GM12878 (cell line): ENCODE results near the gene LURAP1L. TPM values are rescaled to one million over a fixed set of nuclear protein-coding genes. Genes with fewer than 3 reads are reported as not detected.

Experiments used
- ATAC-seq: fragments of 200-7000 bp; cut with Tn5 transposase; 3 replicates; pipeline ENCODE4 v1.9.1; 2020; ENCODE audit warnings: mild to moderate bottlenecking, moderate library complexity
- BruUV-seq: library from RNA; stranded (reverse); fragments of 400-500 nt; replicated peaks from 2 replicates; lab custom pipeline; 2021; lab: Mats Ljungman, UMichigan
- CTCF ChIA-PET: fragments of 300-600 bp; sonication (Branson Sonifier 250); formaldehyde crosslinking; extraction: SDS; loops from one replicate; lab custom pipeline; 2021; ENCODE audit warnings: inconsistent platforms; lab: Yijun Ruan, JAX
- POLR2A ChIA-PET: fragments of 350-600 bp; formaldehyde crosslinking; extraction: SDS; loops from one replicate; lab custom pipeline; 2021; ENCODE audit warnings: inconsistent platforms; lab: Charles Lee
- RAD21 ChIA-PET: fragments of 300-600 bp; sonication (Branson Sonifier 250); formaldehyde crosslinking; loops from one replicate; lab custom pipeline; 2023; ENCODE audit warnings: antibody characterized with exemption; ENCODE audit not compliant: unreplicated experiment; lab: Charles Lee
- SMC1A ChIA-PET: fragments of 300-600 bp; sonication (Branson Sonifier 250); formaldehyde crosslinking; loops from one replicate; lab custom pipeline; 2023; ENCODE audit not compliant: unreplicated experiment, uncharacterized antibody; lab: Charles Lee
- DNase-seq: peaks from one replicate; pipeline ENCODE4 v3.0.0-alpha.2; 2011; ENCODE audit warnings: low read depth, low spot score
- FAIRE-seq: peaks from 3 replicates; lab custom pipeline; 2011; peaks lifted over from hg19 to GRCh38; lab: Jason Lieb, UNC
- H2AFZ ChIP-seq: 2 replicates; pipeline ENCODE4 v1.6.0; 2011; ENCODE audit warnings: low read depth, low read length, control low read depth; ENCODE audit not compliant: control insufficient read depth
- H3K27ac ChIP-seq: 2 replicates; pipeline ENCODE4 v1.5.1; 2011; ENCODE audit warnings: control low read depth; ENCODE audit not compliant: control insufficient read depth, insufficient read depth
- H3K27me3 ChIP-seq, 2 experiments: replicated peaks in 1 of 2; 2 replicates each; pipeline versions ENCODE4 v1.6.0 to v1.6.1; 2011; ENCODE audit warnings: low read length in 1 of 2; ENCODE audit not compliant: control insufficient read depth in 2 of 2, insufficient read depth in 2 of 2
- H3K36me3 ChIP-seq, 2 experiments: 2 replicates each; pipeline ENCODE4 v1.5.1; 2011; ENCODE audit warnings: low read length in 1 of 2; ENCODE audit not compliant: control insufficient read depth in 2 of 2, insufficient read depth in 2 of 2
- H3K4me1 ChIP-seq: 2 replicates; pipeline ENCODE4 v1.6.1; 2011; ENCODE audit warnings: mild to moderate bottlenecking, low read length, moderate library complexity, mixed read lengths; ENCODE audit not compliant: control insufficient read depth, insufficient read depth
- H3K4me2 ChIP-seq: 2 replicates; pipeline ENCODE4 v1.6.0; 2011; ENCODE audit warnings: control low read depth; ENCODE audit not compliant: control insufficient read depth, insufficient read depth
- H3K4me3 ChIP-seq: fragments of 200-600 bp; sonication (generic); 2 replicates; pipeline ENCODE4 v1.5.1; 2016
- H3K79me2 ChIP-seq: 2 replicates; pipeline ENCODE4 v1.6.0; 2011; ENCODE audit warnings: low read length; ENCODE audit not compliant: control insufficient read depth, insufficient read depth
- H3K9ac ChIP-seq: 2 replicates; pipeline ENCODE4 v1.8.0; 2011; ENCODE audit warnings: low read length, control low read depth, mixed read lengths; ENCODE audit not compliant: control insufficient read depth, insufficient read depth
- H3K9me3 ChIP-seq: replicated peaks from 3 replicates; pipeline ENCODE4 v1.5.1; 2011; ENCODE audit warnings: mild to moderate bottlenecking, low read length; ENCODE audit not compliant: control insufficient read depth, insufficient read depth
- H4K20me1 ChIP-seq: 2 replicates; pipeline ENCODE4 v1.6.0; 2011; ENCODE audit not compliant: control insufficient read depth, insufficient read depth
- MEF2A ChIP-seq: IDR thresholded peaks from 2 replicates; pipeline ENCODE4 v1.6.1; 2011; ENCODE audit warnings: low read depth, mild to moderate bottlenecking, low read length, moderate library complexity; ENCODE audit not compliant: insufficient read depth
- MEF2B ChIP-seq: fragments of 450-650 bp; IDR thresholded peaks from 2 replicates; pipeline ENCODE4 v1.6.1; 2018; ENCODE audit warnings: mild to moderate bottlenecking, moderate library complexity; ENCODE audit not compliant: partially characterized antibody, poor library complexity, severe bottlenecking
- NBN ChIP-seq: fragments of 450-650 bp; IDR thresholded peaks from 2 replicates; pipeline ENCODE4 v1.6.1; 2016
- WGBS: methylation state at CpG from one replicate; pipeline ENCODE4 v1.1.6; 2016; ENCODE audit warnings: low lambda C conversion rate; ENCODE audit not compliant: insufficient replicate concordance, insufficient coverage; ENCODE audit errors: missing lambda C conversion rate; 5-methylcytosine and 5-hydroxymethylcytosine counted together
- in situ Hi-C: fragments of 300-500 bp; cut with MboI; formaldehyde crosslinking; loops from 9 replicates; pipeline ENCODE4 v1.14.3; 2018; ENCODE audit warnings: mixed read lengths
- intact Hi-C: fragments of 100-400 bp; cut with micrococcal nuclease; formaldehyde crosslinking; loops from one replicate; pipeline ENCODE4 v1.14.2; 2022; ENCODE audit not compliant: unreplicated experiment
- polyA plus RNA-seq, 11 experiments: library from polyadenylated mRNA; depleted of rRNA in 4 of 11; unstranded in 6 of 11; stranded (reverse) in 5 of 11; fragments of >200 nt; fragmentation: Nextera tagmentation in 4 of 11; fragmentation: Illumina TruSeq in 1 of 11; extraction: Ambion mirVana in 4 of 11; extraction: Trizol in 1 of 11; gene quantifications; 1 replicate in 1 of 11; 2 replicates in 10 of 11; pipeline versions ENCODE4 v1.2.1 to v1.2.3, GENCODE V29; 2011 to 2016; ENCODE audit warnings: inconsistent platforms in 2 of 11, missing spikeins in 2 of 11, low read depth in 1 of 11
- total RNA-seq, 4 experiments: library from RNA; depleted of rRNA in 3 of 4; stranded (reverse); fragments of >200 nt in 3 of 4; fragmentation: Illumina TruSeq in 1 of 4; extraction: Trizol in 1 of 4; gene quantifications; 2 replicates each; pipeline versions ENCODE4 v1.2.1 to v1.2.3, GENCODE V29; 2013 to 2021
- TF ChIP-seq, protein P1 (sequence below): fragments of 450-650 bp; formaldehyde crosslinking; IDR thresholded peaks from 2 replicates; pipeline ENCODE4 v1.5.0; 2022; ENCODE audit warnings: mild to moderate bottlenecking, missing genetic modification characterization

LURAP1L gene
- total and polyA plus RNA-seq, 10 of the 15 experiments (the other 5 are each of a cell fraction or from before 2014, with no cell fraction given) = 0.19 to 3.7 (median 0.69) TPM

DNA sequence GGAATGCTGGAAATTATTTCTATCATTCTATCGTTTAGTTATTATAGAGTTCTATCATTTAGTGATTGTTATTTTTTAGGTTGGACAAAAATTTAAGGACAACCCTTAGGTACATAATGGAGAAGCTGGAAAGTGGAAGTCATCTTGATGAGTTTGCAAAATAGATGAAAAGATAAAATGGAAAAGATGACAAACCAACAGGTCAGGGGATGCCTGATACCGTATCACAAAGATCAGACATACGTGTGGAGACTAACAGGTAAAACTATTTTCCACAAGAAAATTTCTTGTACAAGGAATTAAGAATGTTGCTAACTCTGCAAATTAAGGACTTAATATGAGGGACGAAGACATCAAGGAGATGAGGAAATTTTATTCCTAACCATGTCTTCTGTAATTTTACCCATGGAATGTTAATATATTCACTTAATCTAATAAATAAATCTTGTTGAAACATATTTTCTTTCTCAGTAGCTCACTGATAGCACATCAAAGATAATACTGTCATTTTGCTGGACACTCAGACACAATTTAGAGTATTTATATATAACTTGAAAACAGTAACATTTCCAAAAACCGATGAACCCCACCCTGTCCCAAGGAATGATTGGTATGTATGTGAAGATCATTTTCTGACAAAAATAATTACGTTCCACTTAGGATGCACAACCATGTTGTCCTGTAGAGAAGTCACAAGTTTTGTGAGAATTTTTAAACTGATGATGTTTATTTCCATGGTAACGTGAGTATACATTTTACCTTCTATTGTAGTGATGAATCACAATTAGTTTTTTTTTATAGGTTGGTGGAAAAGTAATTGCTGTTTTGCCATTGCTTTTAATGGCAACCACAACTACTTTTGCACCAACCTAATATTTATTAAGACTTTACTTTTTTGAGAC lies 2.6 kb downstream of the LURAP1L start:
- FAIRE-seq (no peak), DNase-seq (no peak), ATAC-seq (no peak)
- intact Hi-C loops = loop anchor here (5.0 kb wide), 1 partner anchor 55 kb away; no protein-coding TSS in a partner anchor
- Histone ChIP-seq H3K79me2 (no peaks in the 10 kb centered on the region), H3K27ac (no peak overlapping the region), H3K4me3 (no peak overlapping the region), H3K9me3 (no peaks in the 10 kb centered on the region), H3K36me3 (no peaks in the 10 kb centered on the region), H2AFZ (no peak overlapping the region), H3K27me3 (peaks cover 0 to 4% of the 10 kb centered on the region in 2 experiments; a peak in 3 of 4 replicates), H3K4me2 (no peak overlapping the region), H3K4me1 (no peaks in the 10 kb centered on the region), H4K20me1 (no peaks in the 10 kb centered on the region), H3K9ac (no peak overlapping the region)
- ChIA-PET RAD21 (interaction anchor here (1.2 to 3.8 kb wide), 9 partner anchors 29 to 54 kb away, joined by 3 to 16 read pairs (median 10); no protein-coding TSS in a partner anchor), SMC1A (interaction anchor here (0.6 to 3.8 kb wide), 10 partner anchors 20 to 106 kb away, joined by 3 to 27 read pairs (median 8); no protein-coding TSS in a partner anchor), CTCF (interaction anchor here (0.9 to 3.6 kb wide), 24 partner anchors 8 to 313 kb away, joined by 3 to 36 read pairs (median 6); no protein-coding TSS in a partner anchor)
- no TSS peak for BruUV-seq
- in situ Hi-C loops = no loop called here
- TF ChIP-seq NBN (no peak), MEF2A (no peak), MEF2B (no peak)
- TF ChIP-seq, protein P1, sequence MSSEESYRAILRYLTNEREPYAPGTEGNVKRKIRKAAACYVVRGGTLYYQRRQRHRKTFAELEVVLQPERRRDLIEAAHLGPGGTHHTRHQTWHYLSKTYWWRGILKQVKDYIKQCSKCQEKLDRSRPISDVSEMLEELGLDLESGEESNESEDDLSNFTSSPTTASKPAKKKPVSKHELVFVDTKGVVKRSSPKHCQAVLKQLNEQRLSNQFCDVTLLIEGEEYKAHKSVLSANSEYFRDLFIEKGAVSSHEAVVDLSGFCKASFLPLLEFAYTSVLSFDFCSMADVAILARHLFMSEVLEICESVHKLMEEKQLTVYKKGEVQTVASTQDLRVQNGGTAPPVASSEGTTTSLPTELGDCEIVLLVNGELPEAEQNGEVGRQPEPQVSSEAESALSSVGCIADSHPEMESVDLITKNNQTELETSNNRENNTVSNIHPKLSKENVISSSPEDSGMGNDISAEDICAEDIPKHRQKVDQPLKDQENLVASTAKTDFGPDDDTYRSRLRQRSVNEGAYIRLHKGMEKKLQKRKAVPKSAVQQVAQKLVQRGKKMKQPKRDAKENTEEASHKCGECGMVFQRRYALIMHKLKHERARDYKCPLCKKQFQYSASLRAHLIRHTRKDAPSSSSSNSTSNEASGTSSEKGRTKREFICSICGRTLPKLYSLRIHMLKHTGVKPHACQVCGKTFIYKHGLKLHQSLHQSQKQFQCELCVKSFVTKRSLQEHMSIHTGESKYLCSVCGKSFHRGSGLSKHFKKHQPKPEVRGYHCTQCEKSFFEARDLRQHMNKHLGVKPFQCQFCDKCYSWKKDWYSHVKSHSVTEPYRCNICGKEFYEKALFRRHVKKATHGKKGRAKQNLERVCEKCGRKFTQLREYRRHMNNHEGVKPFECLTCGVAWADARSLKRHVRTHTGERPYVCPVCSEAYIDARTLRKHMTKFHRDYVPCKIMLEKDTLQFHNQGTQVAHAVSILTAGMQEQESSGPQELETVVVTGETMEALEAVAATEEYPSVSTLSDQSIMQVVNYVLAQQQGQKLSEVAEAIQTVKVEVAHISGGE = no peak
- TF ChIP-seq, all 136 proteins: peak for 0
- 10% methylated on average over 7 of the region's 7 CpGs for WGBS
- POLR2A ChIA-PET = interaction anchor here (0.6 kb wide), 1 partner anchor 41 kb away, joined by 9 read pairs; no protein-coding TSS in a partner anchor
